ENCODE results near the gene DMC1. TPM values are rescaled to one million over a fixed set of nuclear protein-coding genes. Genes with fewer than 3 reads are reported as not detected.

The DMC1 gene
- total and polyA plus RNA-seq, 2 donors (not counting 3 experiments of a cell fraction or from before 2014, with no cell fraction given): 0.22 to 0.91 TPM

- H3K4me1 ChIP-seq (ENCODE audit: control insufficient read depth, extremely low read depth, insufficient read depth, low read length): no peaks in the 10 kb centered on the region
- TF ChIP-seq JUN (IDR thresholded peaks at IDR 0.05; ENCODE audit: borderline replicate concordance, insufficient read depth, insufficient read length, low read depth) (no peak), POLR2A (IDR thresholded peaks at IDR 0.05; ENCODE audit: low read depth, low read length) (no peak), CTCF (IDR thresholded peaks at IDR 0.05; ENCODE audit: extremely low read depth in 1 of 2, insufficient read depth in 1 of 2, low read depth in 1 of 2, low read length in 2 of 2) (no peak), MAX (IDR thresholded peaks at IDR 0.05; ENCODE audit: insufficient read depth, insufficient read length) (no peak)
- H3K27ac ChIP-seq (ENCODE audit: insufficient read depth, low read depth, low read length): no peak overlapping the region
- dilution Hi-C loops (cut with MboI; ENCODE audit: extremely low pct_ligation_motif_present, low sequenced_read_pairs) (no loop called here), intact Hi-C loops (cut with micrococcal nuclease) (no loop called here)
- H3K4me2 ChIP-seq (ENCODE audit: insufficient read depth, low read length): no peak overlapping the region
- H2AFZ ChIP-seq (ENCODE audit: low read depth, low read length): no peak overlapping the region
- CTCF ChIA-PET: interaction anchor here (1.2 kb wide), 1 partner anchor 16 kb away, joined by 3 read pairs; the partner anchor contains the start of gene KDELR3
- H4K20me1 ChIP-seq (replicated peaks; ENCODE audit: control insufficient read depth, extremely low read depth, insufficient read depth, low read length): peaks cover 3% of the 10 kb centered on the region
- H3K9me3 ChIP-seq (replicated peaks; ENCODE audit: control insufficient read depth, insufficient read depth, low read length): no peaks in the 10 kb centered on the region
- DNase-seq (ENCODE audit: low read depth, low spot score): no peak
- H3K79me2 ChIP-seq (ENCODE audit: control insufficient read depth, insufficient read depth, low read length): peaks cover 14% of the 10 kb centered on the region
- H3K27me3 ChIP-seq (ENCODE audit: control insufficient read depth in 2 of 2, insufficient read depth in 2 of 2, low read length in 2 of 2): no peaks in the 10 kb centered on the region
- peaks cover 56 to 70% of the 10 kb centered on the region in 2 experiments for H3K36me3 ChIP-seq (ENCODE audit: control insufficient read depth in 2 of 2, extremely low read depth in 1 of 2, insufficient read depth in 2 of 2, low read length in 2 of 2)
- POLR2A ChIA-PET: no interaction called here
- no TSS peak for BruUV-seq (replicated peaks)
- FAIRE-seq: no peak
- no peak overlapping the region for H3K9ac ChIP-seq (replicated peaks; ENCODE audit: extremely low read depth, insufficient read depth, low read length)
- no peak overlapping the region for H3K4me3 ChIP-seq (replicated peaks in 1 of 3; ENCODE audit: insufficient read depth in 1 of 3, low read depth in 1 of 3, low read length in 3 of 3)
- H3K9me1 ChIP-seq (replicated peaks; ENCODE audit: control insufficient read depth, extremely low read depth, insufficient read depth, low read length): no peaks in the 10 kb centered on the region
Measured at GRCh38 chr22:38484244-38484643, 85.7 kb downstream of the DMC1 start.

- no peaks in the 10 kb centered on the region for H4K20me1 ChIP-seq (replicated peaks; ENCODE audit: control insufficient read depth, extremely low read depth, insufficient read depth, low read length)
- FAIRE-seq: no peak
- CTCF ChIA-PET: interaction anchor here (1.2 kb wide), 1 partner anchor 14 kb away, joined by 3 read pairs; the partner anchor contains the start of gene KDELR3
- peaks cover 48 to 57% of the 10 kb centered on the region in 2 experiments for H3K36me3 ChIP-seq (ENCODE audit: control insufficient read depth in 2 of 2, extremely low read depth in 1 of 2, insufficient read depth in 2 of 2, low read length in 2 of 2)
- H3K9ac ChIP-seq (replicated peaks; ENCODE audit: extremely low read depth, insufficient read depth, low read length): no peak overlapping the region
- H3K4me3 ChIP-seq (replicated peaks in 1 of 3; ENCODE audit: insufficient read depth in 1 of 3, low read depth in 1 of 3, low read length in 3 of 3): no peak overlapping the region
- H3K9me3 ChIP-seq (replicated peaks; ENCODE audit: control insufficient read depth, insufficient read depth, low read length): no peaks in the 10 kb centered on the region
- H2AFZ ChIP-seq (ENCODE audit: low read depth, low read length): no peak overlapping the region
- no peak overlapping the region for H3K4me2 ChIP-seq (ENCODE audit: insufficient read depth, low read length)
- no peak for TF ChIP-seq CTCF (IDR thresholded peaks at IDR 0.05; ENCODE audit: extremely low read depth in 1 of 2, insufficient read depth in 1 of 2, low read depth in 1 of 2, low read length in 2 of 2)
- H3K27ac ChIP-seq (ENCODE audit: insufficient read depth, low read depth, low read length): no peak overlapping the region
- no peak for DNase-seq (ENCODE audit: low read depth, low spot score)
- intact Hi-C loops (cut with micrococcal nuclease) (no loop called here), dilution Hi-C loops (cut with MboI; ENCODE audit: extremely low pct_ligation_motif_present, low sequenced_read_pairs) (no loop called here)
- no peaks in the 10 kb centered on the region for H3K9me1 ChIP-seq (replicated peaks; ENCODE audit: control insufficient read depth, extremely low read depth, insufficient read depth, low read length)
- no peaks in the 10 kb centered on the region for H3K4me1 ChIP-seq (ENCODE audit: control insufficient read depth, extremely low read depth, insufficient read depth, low read length)
- peaks cover 3% of the 10 kb centered on the region for H3K79me2 ChIP-seq (ENCODE audit: control insufficient read depth, insufficient read depth, low read length)
- POLR2A ChIA-PET: no interaction called here
- no peaks in the 10 kb centered on the region for H3K27me3 ChIP-seq (ENCODE audit: control insufficient read depth in 2 of 2, insufficient read depth in 2 of 2, low read length in 2 of 2)
- BruUV-seq (replicated peaks): TSS peak; percentile 42
Measured at GRCh38 chr22:38482662-38483308, 87.2 kb downstream of the DMC1 start.

Measured in endothelial cell of umbilical vein (primary cell).